22Rv1 (cell line): ENCODE measurements around the gene ZCCHC2.

ENCODE experiments used
- H3K27ac ChIP-seq: fragments of 450-650 bp; 2 replicates; pipeline ENCODE4 v1.5.1; 2017
- CTCF ChIP-seq: fragments of 450-650 bp; IDR thresholded peaks from 2 replicates; pipeline ENCODE4 v1.5.1; 2017; ENCODE audit warnings: mild to moderate bottlenecking
- ZFX ChIP-seq: fragments of 450-650 bp; IDR thresholded peaks from 2 replicates; pipeline ENCODE4 v1.6.1; 2017; ENCODE audit warnings: antibody characterized with exemption, borderline replicate concordance

The ZCCHC2 gene

DNA sequence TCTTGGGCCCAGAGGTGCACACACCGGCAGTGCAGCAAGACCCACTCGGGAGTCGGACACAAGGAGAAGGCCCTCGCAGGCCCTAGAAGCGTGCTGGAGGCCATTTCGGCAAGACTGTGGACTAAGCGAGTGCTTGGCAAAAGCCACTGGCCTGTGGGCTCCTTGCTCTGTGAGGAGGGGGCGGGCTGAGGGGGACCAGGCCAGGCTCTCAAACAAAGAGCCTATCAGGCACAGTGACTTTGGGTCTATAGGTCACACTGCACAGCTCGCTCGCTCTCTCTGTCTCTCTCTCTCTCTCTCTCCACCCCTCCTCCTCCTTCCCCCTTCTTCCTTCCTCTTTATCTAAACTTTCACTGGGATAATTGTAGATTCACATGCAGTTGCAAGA lies 23.6 kb upstream of the ZCCHC2 start:
- H3K27ac ChIP-seq, result no peak overlapping the region
- TF ChIP-seq CTCF, result no peak
- TF ChIP-seq ZFX, result no peak

DNA sequence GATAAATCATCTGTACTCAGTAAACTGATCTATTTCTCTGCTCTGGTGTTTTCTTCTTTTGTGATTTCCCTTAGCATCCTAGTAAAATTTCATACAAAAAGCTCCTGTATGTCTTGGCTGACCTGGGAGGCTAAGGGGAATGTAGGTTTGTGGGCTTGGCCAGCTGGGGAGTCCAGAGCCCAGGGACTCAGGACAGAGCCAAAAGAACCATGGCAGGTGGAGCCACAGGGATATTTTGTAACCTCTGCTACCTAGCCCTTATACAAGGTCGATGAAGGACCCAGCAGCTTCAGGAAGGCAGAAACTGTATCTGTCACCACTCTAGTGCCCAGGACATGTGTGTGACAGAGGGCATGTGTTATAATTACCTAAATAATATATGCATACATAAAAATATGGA lies 22.7 kb upstream of the ZCCHC2 start:
- TF ChIP-seq ZFX (no peak), CTCF (no peak)
- no peak overlapping the region for H3K27ac ChIP-seq

- H3K27ac ChIP-seq, result no peak overlapping the region
- no peak for TF ChIP-seq CTCF
- TF ChIP-seq ZFX, result no peak
Observed at GRCh38 chr18:62500966-62501591, 21.7 kb upstream of the ZCCHC2 start.

- no peak overlapping the region for H3K27ac ChIP-seq
- TF ChIP-seq CTCF, result no peak
- TF ChIP-seq ZFX, result no peak
Observed at GRCh38 chr18:62505669-62506494, 16.9 kb upstream of the ZCCHC2 start.

- TF ChIP-seq CTCF (no peak), ZFX (no peak)
- H3K27ac ChIP-seq, result no peak overlapping the region
Observed at GRCh38 chr18:62506495-62507143, 16.2 kb upstream of the ZCCHC2 start.

DNA sequence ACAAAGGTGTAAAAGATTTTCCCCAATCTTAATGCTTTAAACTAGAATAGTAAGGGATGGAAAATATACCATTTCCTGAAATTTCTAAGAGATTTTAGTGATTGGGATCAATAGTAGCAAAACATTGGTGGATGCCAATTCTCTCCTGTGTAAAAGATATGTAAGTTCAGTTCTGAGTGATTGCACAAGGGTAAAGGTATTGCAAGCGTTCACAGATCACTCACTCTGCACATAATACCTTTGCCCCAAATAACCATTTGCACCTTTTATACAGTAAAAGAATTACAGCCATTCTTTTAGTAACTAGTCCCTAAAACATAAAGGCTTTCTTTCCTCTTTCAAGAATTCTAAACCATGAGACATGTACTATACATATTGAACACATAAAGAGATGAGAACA lies 13.0 kb upstream of the ZCCHC2 start:
- TF ChIP-seq ZFX (no peak), CTCF (no peak)

DNA sequence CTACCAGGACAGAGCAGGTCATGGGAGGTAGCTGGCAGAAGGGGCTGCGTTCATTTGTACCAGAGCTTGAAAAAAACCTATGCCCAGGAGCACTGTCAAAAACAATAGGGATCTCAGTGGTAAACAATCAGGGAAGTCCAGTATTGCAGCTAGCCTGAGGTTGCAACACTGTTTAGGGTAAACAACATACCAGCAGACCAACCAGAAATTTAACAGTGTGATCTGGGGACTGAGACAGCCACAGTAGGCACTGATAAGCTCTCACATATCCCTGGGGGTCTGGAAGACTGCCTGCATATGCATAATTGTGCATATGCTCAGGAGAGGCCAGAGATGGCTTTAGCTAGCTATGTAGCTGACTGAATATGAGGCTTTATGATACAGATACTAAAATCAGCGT lies 12.0 kb upstream of the ZCCHC2 start:
- H3K27ac ChIP-seq, result no peak overlapping the region
- TF ChIP-seq ZFX (no peak), CTCF (no peak)

More for the DNA sequence above, 13.0 kb upstream of the ZCCHC2 start:
- H3K27ac ChIP-seq, result no peak overlapping the region
